GM12878 (cell line): ENCODE results near the gene GRK5. TPM values are rescaled to one million over a fixed set of nuclear protein-coding genes. Genes with fewer than 3 reads are reported as not detected.

ENCODE experiments used
- ATAC-seq: fragments of 200-7000 bp; cut with Tn5 transposase; 3 replicates; pipeline ENCODE4 v1.9.1; 2020; ENCODE audit warnings: mild to moderate bottlenecking, moderate library complexity
- BruUV-seq: library from RNA; stranded (reverse); fragments of 400-500 nt; replicated peaks from 2 replicates; lab custom pipeline; 2021; lab: Mats Ljungman, UMichigan
- CTCF ChIA-PET: fragments of 300-600 bp; sonication (Branson Sonifier 250); formaldehyde crosslinking; extraction: SDS; loops from one replicate; lab custom pipeline; 2021; ENCODE audit warnings: inconsistent platforms; lab: Yijun Ruan, JAX
- POLR2A ChIA-PET: fragments of 350-600 bp; formaldehyde crosslinking; extraction: SDS; loops from one replicate; lab custom pipeline; 2021; ENCODE audit warnings: inconsistent platforms; lab: Charles Lee
- RAD21 ChIA-PET: fragments of 300-600 bp; sonication (Branson Sonifier 250); formaldehyde crosslinking; loops from one replicate; lab custom pipeline; 2023; ENCODE audit warnings: antibody characterized with exemption; ENCODE audit not compliant: unreplicated experiment; lab: Charles Lee
- SMC1A ChIA-PET: fragments of 300-600 bp; sonication (Branson Sonifier 250); formaldehyde crosslinking; loops from one replicate; lab custom pipeline; 2023; ENCODE audit not compliant: unreplicated experiment, uncharacterized antibody; lab: Charles Lee
- DNase-seq: peaks from one replicate; pipeline ENCODE4 v3.0.0-alpha.2; 2011; ENCODE audit warnings: low read depth, low spot score
- FAIRE-seq: peaks from 3 replicates; lab custom pipeline; 2011; peaks lifted over from hg19 to GRCh38; lab: Jason Lieb, UNC
- H2AFZ ChIP-seq: 2 replicates; pipeline ENCODE4 v1.6.0; 2011; ENCODE audit warnings: low read depth, low read length, control low read depth; ENCODE audit not compliant: control insufficient read depth
- H3K27ac ChIP-seq: 2 replicates; pipeline ENCODE4 v1.5.1; 2011; ENCODE audit warnings: control low read depth; ENCODE audit not compliant: control insufficient read depth, insufficient read depth
- H3K27me3 ChIP-seq, 2 experiments: replicated peaks in 1 of 2; 2 replicates each; pipeline versions ENCODE4 v1.6.0 to v1.6.1; 2011; ENCODE audit warnings: low read length in 1 of 2; ENCODE audit not compliant: control insufficient read depth in 2 of 2, insufficient read depth in 2 of 2
- H3K36me3 ChIP-seq, 2 experiments: 2 replicates each; pipeline ENCODE4 v1.5.1; 2011; ENCODE audit warnings: low read length in 1 of 2; ENCODE audit not compliant: control insufficient read depth in 2 of 2, insufficient read depth in 2 of 2
- H3K4me1 ChIP-seq: 2 replicates; pipeline ENCODE4 v1.6.1; 2011; ENCODE audit warnings: mild to moderate bottlenecking, low read length, moderate library complexity, mixed read lengths; ENCODE audit not compliant: control insufficient read depth, insufficient read depth
- H3K4me2 ChIP-seq: 2 replicates; pipeline ENCODE4 v1.6.0; 2011; ENCODE audit warnings: control low read depth; ENCODE audit not compliant: control insufficient read depth, insufficient read depth
- H3K4me3 ChIP-seq: fragments of 200-600 bp; sonication (generic); 2 replicates; pipeline ENCODE4 v1.5.1; 2016
- H3K79me2 ChIP-seq: 2 replicates; pipeline ENCODE4 v1.6.0; 2011; ENCODE audit warnings: low read length; ENCODE audit not compliant: control insufficient read depth, insufficient read depth
- H3K9ac ChIP-seq: 2 replicates; pipeline ENCODE4 v1.8.0; 2011; ENCODE audit warnings: low read length, control low read depth, mixed read lengths; ENCODE audit not compliant: control insufficient read depth, insufficient read depth
- H3K9me3 ChIP-seq: replicated peaks from 3 replicates; pipeline ENCODE4 v1.5.1; 2011; ENCODE audit warnings: mild to moderate bottlenecking, low read length; ENCODE audit not compliant: control insufficient read depth, insufficient read depth
- H4K20me1 ChIP-seq: 2 replicates; pipeline ENCODE4 v1.6.0; 2011; ENCODE audit not compliant: control insufficient read depth, insufficient read depth
- HCFC1 ChIP-seq: fragments of 150-350 bp; IDR thresholded peaks from 2 replicates; pipeline ENCODE4 v1.6.1; 2014; ENCODE audit warnings: low read length
- IKZF2 ChIP-seq, 2 experiments: fragments of 450-650 bp; IDR thresholded peaks; 2 replicates each; pipeline ENCODE4 v1.6.1; 2017; ENCODE audit warnings: mild to moderate bottlenecking in 2 of 2, moderate library complexity in 2 of 2
- MAX ChIP-seq: IDR thresholded peaks from 2 replicates; pipeline ENCODE4 v1.6.1; 2012; ENCODE audit warnings: low read depth, low read length, improper control_type of control experiment
- NR2F1 ChIP-seq: fragments of 450-650 bp; conservative IDR thresholded peaks from 2 replicates; pipeline ENCODE4 v1.6.1; 2017; ENCODE audit warnings: mild to moderate bottlenecking
- RAD51 ChIP-seq: fragments of 450-650 bp; IDR thresholded peaks from 2 replicates; pipeline ENCODE4 v1.6.1; 2016; ENCODE audit warnings: moderate library complexity, mild to moderate bottlenecking, inconsistent platforms
- RB1 ChIP-seq: fragments of 450-650 bp; formaldehyde crosslinking; IDR thresholded peaks from 2 replicates; pipeline ENCODE4 v1.6.1; 2017; ENCODE audit warnings: mild to moderate bottlenecking, borderline replicate concordance
- SKIL ChIP-seq: fragments of 450-650 bp; IDR thresholded peaks from 2 replicates; pipeline ENCODE4 v1.6.1; 2017; ENCODE audit warnings: mild to moderate bottlenecking, low read depth, inconsistent platforms; ENCODE audit not compliant: poor library complexity, severe bottlenecking
- WGBS: methylation state at CpG from one replicate; pipeline ENCODE4 v1.1.6; 2016; ENCODE audit warnings: low lambda C conversion rate; ENCODE audit not compliant: insufficient replicate concordance, insufficient coverage; ENCODE audit errors: missing lambda C conversion rate; 5-methylcytosine and 5-hydroxymethylcytosine counted together
- in situ Hi-C: fragments of 300-500 bp; cut with MboI; formaldehyde crosslinking; loops from 9 replicates; pipeline ENCODE4 v1.14.3; 2018; ENCODE audit warnings: mixed read lengths
- intact Hi-C: fragments of 100-400 bp; cut with micrococcal nuclease; formaldehyde crosslinking; loops from one replicate; pipeline ENCODE4 v1.14.2; 2022; ENCODE audit not compliant: unreplicated experiment
- polyA plus RNA-seq, 11 experiments: library from polyadenylated mRNA; depleted of rRNA in 4 of 11; unstranded in 6 of 11; stranded (reverse) in 5 of 11; fragments of >200 nt; fragmentation: Nextera tagmentation in 4 of 11; fragmentation: Illumina TruSeq in 1 of 11; extraction: Ambion mirVana in 4 of 11; extraction: Trizol in 1 of 11; gene quantifications; 1 replicate in 1 of 11; 2 replicates in 10 of 11; pipeline versions ENCODE4 v1.2.1 to v1.2.3, GENCODE V29; 2011 to 2016; ENCODE audit warnings: inconsistent platforms in 2 of 11, missing spikeins in 2 of 11, low read depth in 1 of 11
- total RNA-seq, 4 experiments: library from RNA; depleted of rRNA in 3 of 4; stranded (reverse); fragments of >200 nt in 3 of 4; fragmentation: Illumina TruSeq in 1 of 4; extraction: Trizol in 1 of 4; gene quantifications; 2 replicates each; pipeline versions ENCODE4 v1.2.1 to v1.2.3, GENCODE V29; 2013 to 2021

Gene GRK5
- total and polyA plus RNA-seq, 10 of the 15 experiments (the other 5 are each of a cell fraction or from before 2014, with no cell fraction given) = 0.11 to 22.1 (median 10.0) TPM

GRCh38 chr10:119325131-119325530, 117.8 kb downstream of the GRK5 start:
- CTCF ChIA-PET = no interaction called here
- Histone ChIP-seq H3K9me3 (no peaks in the 10 kb centered on the region), H2AFZ (no peak overlapping the region), H3K36me3 (peaks cover 10 to 16% of the 10 kb centered on the region in 2 experiments; a peak in 3 of 4 replicates), H3K4me1 (peaks cover 4% of the 10 kb centered on the region), H3K9ac (no peak overlapping the region), H3K4me2 (no peak overlapping the region), H3K27ac (no peak overlapping the region), H3K4me3 (no peak overlapping the region), H4K20me1 (peaks cover 3% of the 10 kb centered on the region; the same call in 1 of the 2 replicates), H3K79me2 (peaks cover 4% of the 10 kb centered on the region; the same call in 1 of the 2 replicates), H3K27me3 (no peaks in the 10 kb centered on the region)
- no peak for FAIRE-seq
- RAD21 ChIA-PET = no interaction called here
- 89% methylated on average over 3 of the region's 3 CpGs for WGBS
- in situ Hi-C loops = no loop called here
- DNase-seq = no peak
- intact Hi-C loops = no loop called here
- no peak for ATAC-seq
- POLR2A ChIA-PET = no interaction called here
- SMC1A ChIA-PET = interaction anchor here (0.7 kb wide), 1 partner anchor 19 kb away, joined by 3 read pairs; no protein-coding TSS in a partner anchor
- no peak for TF ChIP-seq SKIL
- no peak for TF ChIP-seq MAX
- no peak for TF ChIP-seq NR2F1
- TF ChIP-seq RAD51 = no peak
- TF ChIP-seq HCFC1 = no peak
- no peak for TF ChIP-seq RB1
- TF ChIP-seq IKZF2 (IDR thresholded peaks at IDR 0.05) = no peak
- BruUV-seq = no TSS peak
